Stimulated activated naive CD8-positive, alpha-beta T cell treated with anti-CD3 and anti-CD28 coated beads, Interleukin-15, Interleukin-2, amounts not matched to agents 100 U/mL and 50 U/mL, for 24 hours (primary cell): ENCODE results near the gene STK35.

Experiments used
- ATAC-seq: fragments of 150-1000 bp; cut with Tn5 transposase; one replicate; pipeline ENCODE4 v1.10.0; 2021
- DNase-seq: peaks from one replicate; pipeline ENCODE4 v3.0.0; 2021

Gene STK35

GRCh38 chr20:2135013-2135412 is 33.4 kb downstream of the STK35 start:
- ATAC-seq (no peak), DNase-seq (no peak)

- ATAC-seq: no peak
Measured at GRCh38 chr20:2136275-2136674, 34.6 kb downstream of the STK35 start.

GRCh38 chr20:2137552-2138201 is 36.0 kb downstream of the STK35 start:
- DNase-seq: no peak
- no peak for ATAC-seq

More at GRCh38 chr20:2136275-2136674, 34.6 kb downstream of the STK35 start:
- DNase-seq: no peak

- ATAC-seq: no peak
- DNase-seq: no peak
Measured at GRCh38 chr20:2138396-2138795, 36.8 kb downstream of the STK35 start.

GRCh38 chr20:2139250-2139649 is 37.6 kb downstream of the STK35 start:
- DNase-seq (no peak), ATAC-seq (no peak)

GRCh38 chr20:2139736-2140135 is 38.1 kb downstream of the STK35 start:
- no peak for ATAC-seq

GRCh38 chr20:2140561-2140960 is 38.9 kb downstream of the STK35 start:
- no peak for ATAC-seq

More at GRCh38 chr20:2139736-2140135, 38.1 kb downstream of the STK35 start:
- DNase-seq: no peak

GRCh38 chr20:2141600-2142575 is 40.3 kb downstream of the STK35 start:
- ATAC-seq (peak; percentile 62), DNase-seq (no peak)

More at GRCh38 chr20:2140561-2140960, 38.9 kb downstream of the STK35 start:
- no peak for DNase-seq

- DNase-seq (no peak), ATAC-seq (no peak)
Measured at GRCh38 chr20:2142649-2143048, 41.0 kb downstream of the STK35 start.

- DNase-seq (no peak), ATAC-seq (no peak)
Measured at GRCh38 chr20:2143594-2143993, 42.0 kb downstream of the STK35 start.

GRCh38 chr20:2144850-2145249 is 43.2 kb downstream of the STK35 start:
- ATAC-seq (no peak), DNase-seq (no peak)

- ATAC-seq (no peak), DNase-seq (no peak)
Measured at GRCh38 chr20:2145376-2145775, 43.7 kb downstream of the STK35 start.

- ATAC-seq (no peak), DNase-seq (no peak)
Measured at GRCh38 chr20:2146080-2146867, 44.6 kb downstream of the STK35 start.

- no peak for ATAC-seq
- no peak for DNase-seq
Measured at GRCh38 chr20:2149507-2149906, 47.9 kb downstream of the STK35 start.

- no peak for DNase-seq
- no peak for ATAC-seq
Measured at GRCh38 chr20:2150660-2151059, 49.0 kb downstream of the STK35 start.

GRCh38 chr20:2151858-2152281 is 50.2 kb downstream of the STK35 start:
- no peak for DNase-seq
- no peak for ATAC-seq

GRCh38 chr20:2152317-2152716 is 50.7 kb downstream of the STK35 start:
- ATAC-seq (no peak), DNase-seq (no peak)

- DNase-seq: no peak
- ATAC-seq: no peak
Measured at GRCh38 chr20:2153326-2153725, 51.7 kb downstream of the STK35 start.

GRCh38 chr20:2156224-2156623 is 54.6 kb downstream of the STK35 start:
- no peak for ATAC-seq
- no peak for DNase-seq

- ATAC-seq (no peak), DNase-seq (no peak)
Measured at GRCh38 chr20:2156666-2157624, 55.3 kb downstream of the STK35 start.

- ATAC-seq (no peak), DNase-seq (no peak)
Measured at GRCh38 chr20:2162125-2162822, 60.6 kb downstream of the STK35 start.
